ENCODE data around the gene HMCN2. TPM values are rescaled to one million over a fixed set of nuclear protein-coding genes. Genes with fewer than 3 reads are reported as not detected.

The HMCN2 gene
- total RNA-seq, 4 donors from 2014 or later = 24.8 to 61.7 (median 36.1) TPM

- TF ChIP-seq POLR2A (IDR thresholded peaks at IDR 0.05) = no peak
- no peak for TF ChIP-seq CTCF (IDR thresholded peaks at IDR 0.05)
- H3K4me3 ChIP-seq = no peak overlapping the region
- H3K27me3 ChIP-seq = no peaks in the 10 kb centered on the region
- peak overlapping the region; percentile 62 to 87 (median 66) for H3K27ac ChIP-seq
- no peaks in the 10 kb centered on the region for H3K9me3 ChIP-seq
- H3K36me3 ChIP-seq = no peaks in the 10 kb centered on the region
- H3K4me1 ChIP-seq = peaks cover 0 to 34% (median 0%) of the 10 kb centered on the region in 4 donors
- peak in 2 of 3 donors; percentile 18 to 60 for DNase-seq
These were observed 62.3 kb downstream of the HMCN2 start for GRCh38 chr9:130327781-130328348.

GRCh38 chr9:130328349-130328801 is 62.8 kb downstream of the HMCN2 start:
- Histone ChIP-seq H3K4me3 (no peak overlapping the region), H3K4me1 (peaks cover 0 to 34% (median 0%) of the 10 kb centered on the region in 4 donors), H3K27ac (peak overlapping the region; percentile 62 to 87 (median 66)), H3K9me3 (no peaks in the 10 kb centered on the region), H3K27me3 (no peaks in the 10 kb centered on the region), H3K36me3 (no peaks in the 10 kb centered on the region)
- TF ChIP-seq CTCF (IDR thresholded peaks at IDR 0.05) = peak in 1 of 6 experiments; percentile 5
- no peak for TF ChIP-seq POLR2A (IDR thresholded peaks at IDR 0.05)
- peak in 2 of 3 donors; percentile 19 to 71 for DNase-seq

GRCh38 chr9:130329061-130329460 is 63.5 kb downstream of the HMCN2 start:
- Histone ChIP-seq H3K4me1 (peaks cover 0 to 40% (median 0%) of the 10 kb centered on the region in 4 donors), H3K9me3 (no peaks in the 10 kb centered on the region), H3K27me3 (no peaks in the 10 kb centered on the region), H3K27ac (peak overlapping the region; percentile 49 to 87 (median 60)), H3K4me3 (no peak overlapping the region), H3K36me3 (no peaks in the 10 kb centered on the region)
- TF ChIP-seq POLR2A (IDR thresholded peaks at IDR 0.05) = no peak
- TF ChIP-seq CTCF (IDR thresholded peaks at IDR 0.05) = no peak
- DNase-seq = no peak

GRCh38 chr9:130330202-130330862 is 64.8 kb downstream of the HMCN2 start:
- Histone ChIP-seq H3K27me3 (no peaks in the 10 kb centered on the region), H3K27ac (peak overlapping the region; percentile 49 to 87 (median 66)), H3K9me3 (no peaks in the 10 kb centered on the region), H3K4me3 (peak overlapping the region in 1 of 4 donors; percentile 13), H3K4me1 (peaks cover 0 to 41% (median 0%) of the 10 kb centered on the region in 4 donors), H3K36me3 (no peaks in the 10 kb centered on the region)
- DNase-seq = no peak
- no peak for TF ChIP-seq CTCF (IDR thresholded peaks at IDR 0.05)
- TF ChIP-seq POLR2A (IDR thresholded peaks at IDR 0.05) = no peak

GRCh38 chr9:130331061-130331460 is 65.5 kb downstream of the HMCN2 start:
- Histone ChIP-seq H3K4me3 (no peak overlapping the region), H3K27me3 (no peaks in the 10 kb centered on the region), H3K4me1 (peaks cover 0 to 41% (median 0%) of the 10 kb centered on the region in 4 donors), H3K27ac (peak overlapping the region; percentile 43 to 87 (median 67)), H3K9me3 (no peaks in the 10 kb centered on the region), H3K36me3 (no peaks in the 10 kb centered on the region)
- TF ChIP-seq POLR2A (IDR thresholded peaks at IDR 0.05) (no peak), CTCF (IDR thresholded peaks at IDR 0.05) (no peak)
- DNase-seq = no peak
